Measurements from ENCODE around the gene FIG4. TPM values are rescaled to one million over a fixed set of nuclear protein-coding genes. Genes with fewer than 3 reads are reported as not detected.

FIG4 gene
- total RNA-seq, 5 donors from 2014 or later (not counting 1 experiment from before 2014, with no cell fraction given): 10.5 to 13.5 (median 11.5) TPM

- Mint-ChIP-seq H3K27me3 (no peaks in the 10 kb centered on the region), H3K4me1 (no peaks in the 10 kb centered on the region), H3K4me3 (no peak overlapping the region), H3K27ac (no peak overlapping the region), H3K36me3 (peaks cover 68% of the 10 kb centered on the region), H3K9me3 (no peaks in the 10 kb centered on the region)
- no peak overlapping the region for H3K4me3 ChIP-seq (ENCODE audit: control insufficient read depth in 1 of 2, extremely low read depth in 1 of 2, low read length in 1 of 2)
- DNase-seq: no peak
- ATAC-seq (replicated peaks in 1 of 4): no peak
- no peaks in the 10 kb centered on the region for H3K4me1 ChIP-seq (ENCODE audit: control insufficient read depth in 1 of 2, extremely low read depth in 1 of 2, insufficient read depth in 2 of 2, low read length in 2 of 2)
- no peaks in the 10 kb centered on the region for H3K9me3 ChIP-seq
- POLR2A ChIA-PET: no interaction called here
- WGBS (ENCODE audit: insufficient coverage): 99% methylated on average over 11 of the region's 12 CpGs
- CTCF ChIA-PET: no interaction called here
- peaks cover 0 to 11% of the 10 kb centered on the region in 2 donors for H3K36me3 ChIP-seq (ENCODE audit: control insufficient read depth in 2 of 2, extremely low read depth in 1 of 2, insufficient read depth in 1 of 2, low read length in 1 of 2)
- H3K27me3 ChIP-seq (replicated peaks in 1 of 2; ENCODE audit: control insufficient read depth in 2 of 2, extremely low read depth in 1 of 2, insufficient read depth in 2 of 2, low read length in 1 of 2): no peaks in the 10 kb centered on the region
- no peak overlapping the region for H3K27ac ChIP-seq (ENCODE audit: low read length)
Observed at GRCh38 chr6:109791301-109791700, 100.2 kb downstream of the FIG4 start.

- no peak overlapping the region for H3K27ac ChIP-seq (ENCODE audit: low read length)
Observed at GRCh38 chr6:109793021-109793420, 101.9 kb downstream of the FIG4 start.

DNA sequence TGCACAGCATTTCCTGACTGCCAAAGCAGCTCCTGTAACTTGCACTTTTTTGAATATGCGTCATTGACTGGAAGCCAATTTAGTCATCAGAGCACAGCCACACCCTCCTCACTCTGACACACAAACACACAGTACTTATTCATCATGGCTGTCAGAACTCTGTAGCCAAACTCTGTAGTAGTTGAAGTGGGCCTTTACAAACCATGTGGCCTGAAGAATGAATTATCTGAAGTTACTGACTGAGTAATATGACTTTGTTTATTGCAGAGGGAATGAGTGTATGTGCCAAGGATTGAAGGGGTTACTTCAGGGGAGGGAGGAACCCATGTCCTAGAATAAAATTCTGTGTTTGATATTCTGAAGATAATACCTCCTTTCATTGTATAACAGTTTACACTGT, 102.7 kb downstream of the FIG4 start:
- no peak overlapping the region for H3K27ac ChIP-seq (ENCODE audit: low read length)
- Mint-ChIP-seq H3K9me3 (no peaks in the 10 kb centered on the region), H3K36me3 (peaks cover 68% of the 10 kb centered on the region), H3K4me1 (no peaks in the 10 kb centered on the region), H3K27me3 (no peaks in the 10 kb centered on the region), H3K4me3 (no peak overlapping the region), H3K27ac (no peak overlapping the region)
- no peak for DNase-seq
- peaks cover 0 to 18% of the 10 kb centered on the region in 2 donors for H3K36me3 ChIP-seq (ENCODE audit: control insufficient read depth in 2 of 2, extremely low read depth in 1 of 2, insufficient read depth in 1 of 2, low read length in 1 of 2)
- no CpG with 5 or more reads among the region's 1 CpG for WGBS (ENCODE audit: insufficient coverage)
- no peak overlapping the region for H3K4me3 ChIP-seq (ENCODE audit: control insufficient read depth in 1 of 2, extremely low read depth in 1 of 2, low read length in 1 of 2)
- no peaks in the 10 kb centered on the region for H3K4me1 ChIP-seq (ENCODE audit: control insufficient read depth in 1 of 2, extremely low read depth in 1 of 2, insufficient read depth in 2 of 2, low read length in 2 of 2)
- H3K27me3 ChIP-seq (replicated peaks in 1 of 2; ENCODE audit: control insufficient read depth in 2 of 2, extremely low read depth in 1 of 2, insufficient read depth in 2 of 2, low read length in 1 of 2): no peaks in the 10 kb centered on the region
- POLR2A ChIA-PET: no interaction called here
- no peak for ATAC-seq (replicated peaks in 1 of 4)
- H3K9me3 ChIP-seq: no peaks in the 10 kb centered on the region
- CTCF ChIA-PET: no interaction called here

More at GRCh38 chr6:109793021-109793420, 101.9 kb downstream of the FIG4 start:
- H3K36me3 ChIP-seq (ENCODE audit: control insufficient read depth in 2 of 2, extremely low read depth in 1 of 2, insufficient read depth in 1 of 2, low read length in 1 of 2): peaks cover 0 to 18% of the 10 kb centered on the region in 2 donors
- ChIA-PET CTCF (interaction anchor here in 1 of 2 donors (1.0 kb wide), 1 partner anchor 12 kb away, joined by 3 read pairs; no protein-coding TSS in a partner anchor), POLR2A (interaction anchor here in 1 of 2 donors (0.6 kb wide), 2 partner anchors 739 to 1161 kb away, joined by 3 read pairs; no protein-coding TSS in a partner anchor)
- H3K27me3 Mint-ChIP-seq: no peaks in the 10 kb centered on the region
- no peaks in the 10 kb centered on the region for H3K9me3 Mint-ChIP-seq
- H3K27me3 ChIP-seq (replicated peaks in 1 of 2; ENCODE audit: control insufficient read depth in 2 of 2, extremely low read depth in 1 of 2, insufficient read depth in 2 of 2, low read length in 1 of 2): no peaks in the 10 kb centered on the region
- DNase-seq (no peak), ATAC-seq (replicated peaks in 1 of 4) (no peak)
- H3K4me3 Mint-ChIP-seq: no peak overlapping the region
- H3K27ac Mint-ChIP-seq: no peak overlapping the region
- H3K36me3 Mint-ChIP-seq: peaks cover 67% of the 10 kb centered on the region
- H3K4me1 Mint-ChIP-seq: no peaks in the 10 kb centered on the region
- WGBS (ENCODE audit: insufficient coverage): no CpG with 5 or more reads among the region's 1 CpG
- no peaks in the 10 kb centered on the region for H3K9me3 ChIP-seq
- H3K4me3 ChIP-seq (ENCODE audit: control insufficient read depth in 1 of 2, extremely low read depth in 1 of 2, low read length in 1 of 2): no peak overlapping the region
- no peaks in the 10 kb centered on the region for H3K4me1 ChIP-seq (ENCODE audit: control insufficient read depth in 1 of 2, extremely low read depth in 1 of 2, insufficient read depth in 2 of 2, low read length in 2 of 2)

- Histone ChIP-seq H3K4me1 (ENCODE audit: control insufficient read depth in 1 of 2, extremely low read depth in 1 of 2, insufficient read depth in 2 of 2, low read length in 2 of 2) (no peaks in the 10 kb centered on the region), H3K36me3 (ENCODE audit: control insufficient read depth in 2 of 2, extremely low read depth in 1 of 2, insufficient read depth in 1 of 2, low read length in 1 of 2) (peaks cover 0 to 18% of the 10 kb centered on the region in 2 donors), H3K4me3 (ENCODE audit: control insufficient read depth in 1 of 2, extremely low read depth in 1 of 2, low read length in 1 of 2) (no peak overlapping the region), H3K27me3 (replicated peaks in 1 of 2; ENCODE audit: control insufficient read depth in 2 of 2, extremely low read depth in 1 of 2, insufficient read depth in 2 of 2, low read length in 1 of 2) (no peaks in the 10 kb centered on the region), H3K9me3 (no peaks in the 10 kb centered on the region), H3K27ac (ENCODE audit: low read length) (no peak overlapping the region)
- ChIA-PET POLR2A (no interaction called here), CTCF (no interaction called here)
- Mint-ChIP-seq H3K27ac (no peak overlapping the region), H3K9me3 (no peaks in the 10 kb centered on the region), H3K4me1 (no peaks in the 10 kb centered on the region), H3K27me3 (no peaks in the 10 kb centered on the region), H3K36me3 (peaks cover 66% of the 10 kb centered on the region), H3K4me3 (no peak overlapping the region)
- ATAC-seq (replicated peaks in 1 of 4) (no peak), DNase-seq (no peak)
- WGBS (ENCODE audit: insufficient coverage): 93% methylated on average over 3 of the region's 6 CpGs
Observed at GRCh38 chr6:109794201-109794923, 103.3 kb downstream of the FIG4 start.

DNA sequence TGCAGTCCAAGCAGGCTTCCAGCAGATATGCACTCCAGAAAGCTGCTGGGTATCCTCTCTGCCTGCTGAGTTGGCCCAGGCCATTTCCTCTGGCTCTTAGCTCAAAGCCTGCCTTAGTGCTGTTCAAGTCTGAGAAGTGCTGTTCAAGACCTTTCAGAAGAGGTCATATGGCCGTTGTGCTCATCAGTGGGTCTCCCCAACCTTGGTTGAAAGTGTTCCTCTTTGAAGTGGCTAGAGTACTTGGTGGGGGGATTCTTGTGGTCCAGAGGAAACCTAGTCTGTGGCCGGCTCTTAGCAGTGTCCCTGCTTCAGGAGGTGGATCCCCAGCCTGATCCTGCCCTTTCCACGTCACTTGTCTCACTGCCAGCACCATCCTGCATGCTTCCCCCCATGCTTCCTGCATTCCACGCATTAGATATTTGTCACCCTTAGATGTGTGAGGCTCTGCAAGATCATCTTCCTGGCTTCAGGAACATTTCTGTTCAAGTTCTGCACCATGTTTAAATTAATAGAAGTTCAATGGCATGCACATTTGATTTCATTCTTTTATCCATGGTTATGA, 105.0 kb downstream of the FIG4 start:
- no peaks in the 10 kb centered on the region for H3K9me3 Mint-ChIP-seq
- H3K27me3 Mint-ChIP-seq: no peaks in the 10 kb centered on the region
- whole genome bisulfite sequencing (ENCODE audit: insufficient coverage): 60% methylated on average over 2 of the region's 4 CpGs
- H3K27ac Mint-ChIP-seq: no peak overlapping the region
- DNase-seq (no peak), ATAC-seq (replicated peaks in 1 of 4) (no peak)
- H3K4me1 Mint-ChIP-seq: no peaks in the 10 kb centered on the region
- ChIA-PET CTCF (no interaction called here), POLR2A (no interaction called here)
- peaks cover 70% of the 10 kb centered on the region for H3K36me3 Mint-ChIP-seq
- Histone ChIP-seq H3K27ac (ENCODE audit: low read length) (no peak overlapping the region), H3K4me1 (ENCODE audit: control insufficient read depth in 1 of 2, extremely low read depth in 1 of 2, insufficient read depth in 2 of 2, low read length in 2 of 2) (no peaks in the 10 kb centered on the region), H3K9me3 (no peaks in the 10 kb centered on the region), H3K36me3 (ENCODE audit: control insufficient read depth in 2 of 2, extremely low read depth in 1 of 2, insufficient read depth in 1 of 2, low read length in 1 of 2) (peaks cover 0 to 22% of the 10 kb centered on the region in 2 donors), H3K4me3 (ENCODE audit: control insufficient read depth in 1 of 2, extremely low read depth in 1 of 2, low read length in 1 of 2) (no peak overlapping the region), H3K27me3 (replicated peaks in 1 of 2; ENCODE audit: control insufficient read depth in 2 of 2, extremely low read depth in 1 of 2, insufficient read depth in 2 of 2, low read length in 1 of 2) (no peaks in the 10 kb centered on the region)
- no peak overlapping the region for H3K4me3 Mint-ChIP-seq

DNA sequence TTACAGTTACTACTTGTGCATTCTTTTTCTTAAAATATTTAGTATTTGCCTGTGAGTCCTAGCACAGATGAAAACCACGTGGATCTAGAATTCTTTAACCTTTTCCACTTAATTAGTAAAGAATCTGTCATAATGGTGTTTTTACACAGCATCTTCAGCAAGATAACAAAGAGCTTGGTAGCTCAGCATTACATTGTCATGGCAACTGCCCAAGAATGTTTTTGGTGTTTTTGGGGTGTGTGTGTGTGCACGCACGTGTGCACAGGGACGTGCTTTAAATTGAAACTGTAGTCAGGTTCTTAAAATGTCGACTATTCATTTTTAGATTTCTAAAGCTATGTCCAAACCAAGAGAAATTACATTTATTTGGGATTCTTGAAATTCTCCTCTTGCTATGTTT, 108.0 kb downstream of the FIG4 start:
- no peaks in the 10 kb centered on the region for H3K27me3 Mint-ChIP-seq
- Histone ChIP-seq H3K4me1 (ENCODE audit: control insufficient read depth in 1 of 2, extremely low read depth in 1 of 2, insufficient read depth in 2 of 2, low read length in 2 of 2) (no peaks in the 10 kb centered on the region), H3K36me3 (ENCODE audit: control insufficient read depth in 2 of 2, extremely low read depth in 1 of 2, insufficient read depth in 1 of 2, low read length in 1 of 2) (peaks cover 0 to 18% of the 10 kb centered on the region in 2 donors), H3K27me3 (replicated peaks in 1 of 2; ENCODE audit: control insufficient read depth in 2 of 2, extremely low read depth in 1 of 2, insufficient read depth in 2 of 2, low read length in 1 of 2) (no peaks in the 10 kb centered on the region), H3K4me3 (ENCODE audit: control insufficient read depth in 1 of 2, extremely low read depth in 1 of 2, low read length in 1 of 2) (no peak overlapping the region), H3K9me3 (no peaks in the 10 kb centered on the region), H3K27ac (ENCODE audit: low read length) (no peak overlapping the region)
- H3K4me1 Mint-ChIP-seq: no peaks in the 10 kb centered on the region
- H3K36me3 Mint-ChIP-seq: peaks cover 72% of the 10 kb centered on the region
- POLR2A ChIA-PET: no interaction called here
- H3K4me3 Mint-ChIP-seq: no peak overlapping the region
- H3K9me3 Mint-ChIP-seq: no peaks in the 10 kb centered on the region
- no peak overlapping the region for H3K27ac Mint-ChIP-seq
- ATAC-seq (replicated peaks in 1 of 4) (no peak), DNase-seq (no peak)
- CTCF ChIA-PET: no interaction called here
- WGBS (ENCODE audit: insufficient coverage): no CpG with 5 or more reads among the region's 5 CpGs
